GM12892 (cell line): ENCODE results near the gene PDE7B.

Experiments
- POLR2AphosphoS5 ChIP-seq: IDR thresholded peaks from 2 replicates; pipeline ENCODE4 v1.6.1; 2011; ENCODE audit warnings: low read depth, low read length, control low read depth
- TAF1 ChIP-seq: IDR thresholded peaks from 2 replicates; pipeline ENCODE4 v1.6.1; 2011; ENCODE audit warnings: low read depth, mild to moderate bottlenecking, control low read depth, low read length, borderline replicate concordance

- TF ChIP-seq POLR2AphosphoS5 (no peak), TAF1 (no peak)
Observed at GRCh38 chr6:135909737-135910387, 58.4 kb downstream of the PDE7B start.
